Transverse colon (tissue), 4 donors: ENCODE data around the gene IL1F10.

Experiments used
- CTCF ChIP-seq, 5 experiments: fragments of 200-600 bp in 3 of 5; fragments of 450-650 bp in 2 of 5; sonication (generic) in 3 of 5; IDR thresholded peaks; 1 replicate in 2 of 5; 2 replicates in 3 of 5; pipeline ENCODE4 v1.5.1; 2016 to 2017; ENCODE audit warnings: antibody characterized with exemption in 5 of 5, inconsistent platforms in 3 of 5, mild to moderate bottlenecking in 2 of 5, moderate library complexity in 1 of 5
- POLR2A ChIP-seq: fragments of 450-650 bp; IDR thresholded peaks from one replicate; pipeline ENCODE4 v1.6.1; 2016; ENCODE audit warnings: antibody characterized with exemption, mild to moderate bottlenecking, moderate library complexity
- POLR2AphosphoS5 ChIP-seq, 3 donors: sonication (generic); formaldehyde crosslinking; IDR thresholded peaks; one replicate each; pipeline ENCODE4 v1.6.1; 2016; ENCODE audit warnings: antibody characterized with exemption in 3 of 3

GRCh38 chr2:113041871-113042270 is 25.9 kb upstream of the IL1F10 start:
- TF ChIP-seq CTCF (IDR thresholded peaks at IDR 0.05) (no peak), POLR2A (no peak), POLR2AphosphoS5 (IDR thresholded peaks at IDR 0.05) (no peak)
